Lower leg skin (tissue), 3 donors: ENCODE data around the gene SLC38A10.

ENCODE experiments used
- CTCF ChIP-seq, 3 donors: fragments of 450-650 bp; IDR thresholded peaks; one replicate each; pipeline ENCODE4 v1.5.1; 2016; ENCODE audit warnings: antibody characterized with exemption in 3 of 3, mild to moderate bottlenecking in 3 of 3, moderate library complexity in 2 of 3
- POLR2A ChIP-seq, 2 donors: fragments of 450-650 bp; IDR thresholded peaks; one replicate each; pipeline ENCODE4 v1.6.1; 2016 to 2017; ENCODE audit warnings: antibody characterized with exemption in 2 of 2, mild to moderate bottlenecking in 1 of 2, moderate library complexity in 1 of 2

GRCh38 chr17:81213978-81214377, 81.1 kb downstream of the SLC38A10 start:
- TF ChIP-seq POLR2A (IDR thresholded peaks at IDR 0.05) (no peak), CTCF (IDR thresholded peaks at IDR 0.05) (no peak)
